Liver (tissue), 9 donors: Measurements from ENCODE around the gene ARHGAP28. TPM values are rescaled to one million over a fixed set of nuclear protein-coding genes. Genes with fewer than 3 reads are reported as not detected.

Experiments
- DNase-seq: peaks from one replicate; pipeline ENCODE4 v3.0.0-alpha.2; 2017; ENCODE audit warnings: low spot score
- H3K27ac ChIP-seq, 2 donors: one replicate each; pipeline ENCODE4 v1.7.0; 2013; ENCODE audit warnings: inconsistent platforms in 2 of 2, low read length in 2 of 2, control low read depth in 1 of 2, low read depth in 1 of 2, mild to moderate bottlenecking in 1 of 2
- H3K27me3 ChIP-seq, 4 donors: one replicate each; pipeline versions ENCODE4 v1.6.1 to v1.7.0; 2013; ENCODE audit warnings: low read length in 3 of 4, inconsistent platforms in 1 of 4, mild to moderate bottlenecking in 1 of 4, moderate library complexity in 1 of 4; ENCODE audit not compliant: control insufficient read depth in 4 of 4, insufficient read depth in 4 of 4
- H3K36me3 ChIP-seq, 4 donors: one replicate each; pipeline versions ENCODE4 v1.6.1 to v1.7.0; 2013; ENCODE audit warnings: low read length in 3 of 4, mild to moderate bottlenecking in 3 of 4, low read depth in 1 of 4, moderate library complexity in 1 of 4; ENCODE audit not compliant: control insufficient read depth in 4 of 4, insufficient read depth in 3 of 4
- H3K4me1 ChIP-seq, 4 donors: one replicate each; pipeline versions ENCODE4 v1.6.1 to v1.7.0; 2013; ENCODE audit warnings: low read length in 3 of 4, mild to moderate bottlenecking in 3 of 4, moderate library complexity in 1 of 4; ENCODE audit not compliant: control insufficient read depth in 4 of 4, insufficient read depth in 4 of 4
- H3K4me3 ChIP-seq, 3 donors: one replicate each; pipeline versions ENCODE4 v1.6.1 to v1.7.0; 2013; ENCODE audit warnings: low read length in 3 of 3, control low read depth in 1 of 3, low read depth in 1 of 3, mild to moderate bottlenecking in 1 of 3
- H3K9ac ChIP-seq, 2 donors: one replicate each; pipeline ENCODE4 v1.7.0; 2013; ENCODE audit warnings: low read length in 2 of 2, mild to moderate bottlenecking in 2 of 2, moderate library complexity in 2 of 2, control low read depth in 1 of 2, low read depth in 1 of 2
- H3K9me3 ChIP-seq, 4 donors: one replicate each; pipeline versions ENCODE4 v1.6.1 to v1.7.0; 2013; ENCODE audit warnings: low read length in 3 of 4; ENCODE audit not compliant: control insufficient read depth in 4 of 4
- FOXA1 ChIP-seq: IDR thresholded peaks from 2 replicates; pipeline ENCODE4 v1.6.1; 2016; ENCODE audit warnings: antibody characterized with exemption
- FOXA2 ChIP-seq: IDR thresholded peaks from 2 replicates; pipeline ENCODE4 v1.6.1; 2016; ENCODE audit warnings: antibody characterized with exemption
- GABPA ChIP-seq, 2 donors: IDR thresholded peaks in 1 of 2; conservative IDR thresholded peaks in 1 of 2; 2 replicates each; pipeline ENCODE4 v1.6.1; 2016; ENCODE audit warnings: antibody characterized with exemption in 2 of 2, mild to moderate bottlenecking in 1 of 2, moderate library complexity in 1 of 2
- HNF4A ChIP-seq, 2 donors: conservative IDR thresholded peaks; 2 replicates each; pipeline ENCODE4 v1.6.1; 2016; ENCODE audit warnings: antibody characterized with exemption in 2 of 2, mild to moderate bottlenecking in 2 of 2
- HNF4G ChIP-seq: IDR thresholded peaks from 2 replicates; pipeline ENCODE4 v1.6.1; 2016; ENCODE audit warnings: antibody characterized with exemption
- JUND ChIP-seq, 2 donors: IDR thresholded peaks; 2 replicates each; pipeline ENCODE4 v1.6.1; 2016; ENCODE audit warnings: antibody characterized with exemption in 2 of 2
- NR2F2 ChIP-seq: IDR thresholded peaks from 2 replicates; pipeline ENCODE4 v1.6.1; 2016; ENCODE audit warnings: antibody characterized with exemption
- RAD21 ChIP-seq, 2 donors: IDR thresholded peaks; 2 replicates each; pipeline ENCODE4 v1.6.1; 2016; ENCODE audit warnings: antibody characterized with exemption in 2 of 2, mild to moderate bottlenecking in 2 of 2
- RXRA ChIP-seq, 2 donors: IDR thresholded peaks; 2 replicates each; pipeline ENCODE4 v1.6.1; 2017 to 2018; ENCODE audit warnings: antibody characterized with exemption in 2 of 2, mild to moderate bottlenecking in 1 of 2
- SP1 ChIP-seq: IDR thresholded peaks from 2 replicates; pipeline ENCODE4 v1.6.1; 2018; ENCODE audit warnings: antibody characterized with exemption, mild to moderate bottlenecking
- TAF1 ChIP-seq: conservative IDR thresholded peaks from 2 replicates; pipeline ENCODE4 v1.6.1; 2016; ENCODE audit warnings: antibody characterized with exemption, mild to moderate bottlenecking
- YY1 ChIP-seq: IDR thresholded peaks from 2 replicates; pipeline ENCODE4 v1.6.1; 2016; ENCODE audit warnings: antibody characterized with exemption, mild to moderate bottlenecking
- WGBS: extraction: QIAGEN DNeasy Blood & Tissue Kit; methylation state at CpG from one replicate; pipeline ENCODE4 v1.1.7; 2013; 5-methylcytosine and 5-hydroxymethylcytosine counted together
- polyA plus RNA-seq, 2 donors: library from polyadenylated mRNA; stranded (reverse) in 1 of 2; unstranded in 1 of 2; fragments of 200-250 nt in 1 of 2; fragments of >200 nt in 1 of 2; fragmentation: Nextera tagmentation in 1 of 2; extraction: Ambion mirVana in 1 of 2; gene quantifications; one replicate each; pipeline versions ENCODE4 v1.2.1 to v1.2.3, GENCODE V29; 2013 to 2015
- total RNA-seq, 2 donors: library from RNA; depleted of rRNA; stranded (reverse); fragments of >200 nt; gene quantifications; one replicate each; pipeline ENCODE4 v1.2.3, GENCODE V29; 2014
- TF ChIP-seq, protein P1 (sequence below): IDR thresholded peaks from 2 replicates; pipeline ENCODE4 v1.6.1; 2016; ENCODE audit warnings: antibody characterized with exemption, mild to moderate bottlenecking
- TF ChIP-seq, protein P2 (sequence below): fragments of 150-350 bp; IDR thresholded peaks from 2 replicates; pipeline ENCODE4 v1.5.1; 2017; ENCODE audit warnings: improper control_type of control experiment, low read depth, low read length; ENCODE audit not compliant: missing input control
- TF ChIP-seq, protein P3 (sequence below): IDR thresholded peaks from 2 replicates; pipeline ENCODE4 v1.6.1; 2016; ENCODE audit warnings: antibody characterized with exemption
- TF ChIP-seq, protein P4 (sequence below): IDR thresholded peaks from 2 replicates; pipeline ENCODE4 v1.6.1; 2016; ENCODE audit warnings: antibody characterized with exemption
- TF ChIP-seq, protein P5 (sequence below): IDR thresholded peaks from 2 replicates; pipeline ENCODE4 v1.6.1; 2016; ENCODE audit warnings: antibody characterized with exemption
- donor health status: healthy.
- donor health status: healthy.
- donor health status: healthy.
- donor health status: healthy.
- donor health status: healthy.

The ARHGAP28 gene
- total and polyA plus RNA-seq, 4 donors: 0.14 to 2.1 (median 0.69) TPM

DNA sequence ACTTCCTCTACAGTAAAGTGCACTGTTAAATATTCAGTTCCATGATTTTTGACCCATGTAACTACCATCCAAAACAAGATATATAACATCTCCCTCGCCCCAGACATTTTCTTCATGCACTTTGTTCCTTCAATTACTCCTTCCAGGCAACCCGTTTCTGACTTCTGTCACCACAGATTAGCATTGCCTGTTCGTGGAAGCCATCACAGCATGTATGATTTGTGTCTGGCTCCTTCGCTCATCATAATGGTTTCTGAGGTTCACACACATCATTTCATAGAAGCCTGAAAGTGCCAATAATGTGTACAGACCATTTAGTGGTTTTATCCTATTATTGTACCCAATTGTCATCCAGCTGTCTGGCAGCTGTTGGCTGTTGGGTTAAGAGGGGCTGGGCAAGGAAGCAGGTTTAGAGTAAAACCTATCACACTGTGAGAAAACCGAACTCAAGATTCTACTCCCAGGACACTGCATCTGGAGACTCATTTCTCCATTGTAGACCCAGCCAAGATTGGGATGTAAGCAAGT lies 16.1 kb downstream of the ARHGAP28 start:
- TF ChIP-seq, protein P1, sequence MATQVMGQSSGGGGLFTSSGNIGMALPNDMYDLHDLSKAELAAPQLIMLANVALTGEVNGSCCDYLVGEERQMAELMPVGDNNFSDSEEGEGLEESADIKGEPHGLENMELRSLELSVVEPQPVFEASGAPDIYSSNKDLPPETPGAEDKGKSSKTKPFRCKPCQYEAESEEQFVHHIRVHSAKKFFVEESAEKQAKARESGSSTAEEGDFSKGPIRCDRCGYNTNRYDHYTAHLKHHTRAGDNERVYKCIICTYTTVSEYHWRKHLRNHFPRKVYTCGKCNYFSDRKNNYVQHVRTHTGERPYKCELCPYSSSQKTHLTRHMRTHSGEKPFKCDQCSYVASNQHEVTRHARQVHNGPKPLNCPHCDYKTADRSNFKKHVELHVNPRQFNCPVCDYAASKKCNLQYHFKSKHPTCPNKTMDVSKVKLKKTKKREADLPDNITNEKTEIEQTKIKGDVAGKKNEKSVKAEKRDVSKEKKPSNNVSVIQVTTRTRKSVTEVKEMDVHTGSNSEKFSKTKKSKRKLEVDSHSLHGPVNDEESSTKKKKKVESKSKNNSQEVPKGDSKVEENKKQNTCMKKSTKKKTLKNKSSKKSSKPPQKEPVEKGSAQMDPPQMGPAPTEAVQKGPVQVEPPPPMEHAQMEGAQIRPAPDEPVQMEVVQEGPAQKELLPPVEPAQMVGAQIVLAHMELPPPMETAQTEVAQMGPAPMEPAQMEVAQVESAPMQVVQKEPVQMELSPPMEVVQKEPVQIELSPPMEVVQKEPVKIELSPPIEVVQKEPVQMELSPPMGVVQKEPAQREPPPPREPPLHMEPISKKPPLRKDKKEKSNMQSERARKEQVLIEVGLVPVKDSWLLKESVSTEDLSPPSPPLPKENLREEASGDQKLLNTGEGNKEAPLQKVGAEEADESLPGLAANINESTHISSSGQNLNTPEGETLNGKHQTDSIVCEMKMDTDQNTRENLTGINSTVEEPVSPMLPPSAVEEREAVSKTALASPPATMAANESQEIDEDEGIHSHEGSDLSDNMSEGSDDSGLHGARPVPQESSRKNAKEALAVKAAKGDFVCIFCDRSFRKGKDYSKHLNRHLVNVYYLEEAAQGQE: no peak
- TF ChIP-seq, protein P2, sequence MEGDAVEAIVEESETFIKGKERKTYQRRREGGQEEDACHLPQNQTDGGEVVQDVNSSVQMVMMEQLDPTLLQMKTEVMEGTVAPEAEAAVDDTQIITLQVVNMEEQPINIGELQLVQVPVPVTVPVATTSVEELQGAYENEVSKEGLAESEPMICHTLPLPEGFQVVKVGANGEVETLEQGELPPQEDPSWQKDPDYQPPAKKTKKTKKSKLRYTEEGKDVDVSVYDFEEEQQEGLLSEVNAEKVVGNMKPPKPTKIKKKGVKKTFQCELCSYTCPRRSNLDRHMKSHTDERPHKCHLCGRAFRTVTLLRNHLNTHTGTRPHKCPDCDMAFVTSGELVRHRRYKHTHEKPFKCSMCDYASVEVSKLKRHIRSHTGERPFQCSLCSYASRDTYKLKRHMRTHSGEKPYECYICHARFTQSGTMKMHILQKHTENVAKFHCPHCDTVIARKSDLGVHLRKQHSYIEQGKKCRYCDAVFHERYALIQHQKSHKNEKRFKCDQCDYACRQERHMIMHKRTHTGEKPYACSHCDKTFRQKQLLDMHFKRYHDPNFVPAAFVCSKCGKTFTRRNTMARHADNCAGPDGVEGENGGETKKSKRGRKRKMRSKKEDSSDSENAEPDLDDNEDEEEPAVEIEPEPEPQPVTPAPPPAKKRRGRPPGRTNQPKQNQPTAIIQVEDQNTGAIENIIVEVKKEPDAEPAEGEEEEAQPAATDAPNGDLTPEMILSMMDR: no peak
- no peak for TF ChIP-seq NR2F2
- TF ChIP-seq YY1: no peak
- TF ChIP-seq RAD21 (IDR thresholded peaks at IDR 0.05): no peak
- no peak for TF ChIP-seq FOXA2
- no peak for TF ChIP-seq JUND (IDR thresholded peaks at IDR 0.05)
- TF ChIP-seq SP1: no peak
- Histone ChIP-seq H3K4me3 (no peak overlapping the region), H3K9ac (no peak overlapping the region), H3K36me3 (no peaks in the 10 kb centered on the region), H3K4me1 (no peaks in the 10 kb centered on the region), H3K27ac (no peak overlapping the region), H3K9me3 (peaks cover 0 to 6% (median 2%) of the 10 kb centered on the region in 4 donors), H3K27me3 (no peaks in the 10 kb centered on the region)
- 71% methylated on average over 5 of the region's 5 CpGs for WGBS
- no peak for DNase-seq

DNA sequence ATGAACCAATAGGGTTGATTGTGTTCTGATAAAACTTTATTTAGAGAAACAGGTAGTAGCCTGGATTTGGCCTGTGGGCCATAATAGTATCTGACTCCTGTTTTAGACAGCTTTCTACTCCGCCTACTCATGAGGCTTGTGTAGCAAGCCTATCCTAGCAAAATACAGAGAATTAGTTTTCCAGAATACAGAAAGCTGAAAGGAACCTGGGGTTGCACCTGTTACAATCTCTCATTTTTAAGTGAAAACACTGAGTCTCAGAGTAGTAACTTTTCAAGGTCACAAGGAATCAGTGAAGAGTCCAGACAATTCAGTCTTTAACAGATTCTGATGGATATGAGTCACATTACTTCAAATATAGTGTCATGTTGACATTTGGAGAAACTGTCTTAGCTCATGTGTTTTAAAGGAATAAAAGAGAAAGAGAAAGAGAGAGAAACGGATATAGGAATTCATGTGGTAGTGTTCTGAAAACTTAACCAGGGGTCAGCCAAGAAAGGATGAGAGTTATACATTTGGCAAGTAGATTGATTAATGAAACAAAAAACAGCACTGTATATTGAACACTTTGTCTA lies 17.0 kb downstream of the ARHGAP28 start:
- H3K27me3 ChIP-seq: no peaks in the 10 kb centered on the region
- no peak for DNase-seq
- H3K4me3 ChIP-seq: no peak overlapping the region
- no peak overlapping the region for H3K27ac ChIP-seq
- no peaks in the 10 kb centered on the region for H3K36me3 ChIP-seq
- no peaks in the 10 kb centered on the region for H3K4me1 ChIP-seq
- H3K9me3 ChIP-seq: peaks cover 0 to 6% (median 2%) of the 10 kb centered on the region in 4 donors
- 81% methylated on average over 2 of the region's 2 CpGs for WGBS
- H3K9ac ChIP-seq: no peak overlapping the region
- TF ChIP-seq TAF1 (no peak), HNF4A (conservative IDR thresholded peaks at IDR 0.05) (no peak), YY1 (no peak), GABPA (IDR thresholded peaks at IDR 0.05 in 1 of 2, conservative IDR thresholded peaks at IDR 0.05 in 1 of 2) (no peak), HNF4G (no peak), NR2F2 (no peak), RAD21 (IDR thresholded peaks at IDR 0.05) (no peak), JUND (IDR thresholded peaks at IDR 0.05) (no peak), FOXA1 (no peak), SP1 (no peak), RXRA (IDR thresholded peaks at IDR 0.05) (no peak)
- TF ChIP-seq, protein P2: no peak
- TF ChIP-seq, protein P3, sequence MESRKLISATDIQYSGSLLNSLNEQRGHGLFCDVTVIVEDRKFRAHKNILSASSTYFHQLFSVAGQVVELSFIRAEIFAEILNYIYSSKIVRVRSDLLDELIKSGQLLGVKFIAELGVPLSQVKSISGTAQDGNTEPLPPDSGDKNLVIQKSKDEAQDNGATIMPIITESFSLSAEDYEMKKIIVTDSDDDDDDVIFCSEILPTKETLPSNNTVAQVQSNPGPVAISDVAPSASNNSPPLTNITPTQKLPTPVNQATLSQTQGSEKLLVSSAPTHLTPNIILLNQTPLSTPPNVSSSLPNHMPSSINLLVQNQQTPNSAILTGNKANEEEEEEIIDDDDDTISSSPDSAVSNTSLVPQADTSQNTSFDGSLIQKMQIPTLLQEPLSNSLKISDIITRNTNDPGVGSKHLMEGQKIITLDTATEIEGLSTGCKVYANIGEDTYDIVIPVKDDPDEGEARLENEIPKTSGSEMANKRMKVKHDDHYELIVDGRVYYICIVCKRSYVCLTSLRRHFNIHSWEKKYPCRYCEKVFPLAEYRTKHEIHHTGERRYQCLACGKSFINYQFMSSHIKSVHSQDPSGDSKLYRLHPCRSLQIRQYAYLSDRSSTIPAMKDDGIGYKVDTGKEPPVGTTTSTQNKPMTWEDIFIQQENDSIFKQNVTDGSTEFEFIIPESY: no peak
- TF ChIP-seq, protein P1: no peak
- TF ChIP-seq, protein P4, sequence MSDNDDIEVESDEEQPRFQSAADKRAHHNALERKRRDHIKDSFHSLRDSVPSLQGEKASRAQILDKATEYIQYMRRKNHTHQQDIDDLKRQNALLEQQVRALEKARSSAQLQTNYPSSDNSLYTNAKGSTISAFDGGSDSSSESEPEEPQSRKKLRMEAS: no peak
- TF ChIP-seq, protein P5, sequence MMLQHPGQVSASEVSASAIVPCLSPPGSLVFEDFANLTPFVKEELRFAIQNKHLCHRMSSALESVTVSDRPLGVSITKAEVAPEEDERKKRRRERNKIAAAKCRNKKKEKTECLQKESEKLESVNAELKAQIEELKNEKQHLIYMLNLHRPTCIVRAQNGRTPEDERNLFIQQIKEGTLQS: no peak
